ENCODE results near the gene CCDC12.

- TF ChIP-seq CTCF (IDR thresholded peaks at IDR 0.05) = no peak
- TF ChIP-seq POLR2A (IDR thresholded peaks at IDR 0.05) = no peak
- no peak for TF ChIP-seq POLR2AphosphoS5 (IDR thresholded peaks at IDR 0.05)
Measured at GRCh38 chr3:46916278-46916677, 60.3 kb downstream of the CCDC12 start.

Measured in suprapubic skin (tissue), 4 donors.